GM08714 (cell line): ENCODE results near the gene MID1.

ENCODE experiments used
- H3K4me3 ChIP-seq: fragments of 200-500 bp; sonication (Bioruptor generic); 2 replicates; pipeline ENCODE4 v1.5.1; 2014; ENCODE audit warnings: mild to moderate bottlenecking, low read length, inconsistent platforms
- ZNF274 ChIP-seq: IDR thresholded peaks from 2 replicates; pipeline ENCODE4 v1.6.1; 2012; ENCODE audit warnings: mild to moderate bottlenecking, low read depth, low read length

The MID1 gene

GRCh38 chrX:10514891-10515290 is 105.5 kb downstream of the MID1 start:
- TF ChIP-seq ZNF274, result no peak
- no peak overlapping the region for H3K4me3 ChIP-seq

- no peak overlapping the region for H3K4me3 ChIP-seq
- no peak for TF ChIP-seq ZNF274
Measured at GRCh38 chrX:10513974-10514373, 106.4 kb downstream of the MID1 start.

- TF ChIP-seq ZNF274, result no peak
- no peak overlapping the region for H3K4me3 ChIP-seq
Measured at GRCh38 chrX:10512741-10513140, 107.6 kb downstream of the MID1 start.

GRCh38 chrX:10512258-10512657 is 108.1 kb downstream of the MID1 start:
- no peak for TF ChIP-seq ZNF274
- H3K4me3 ChIP-seq, result no peak overlapping the region

GRCh38 chrX:10509397-10509796 is 111.0 kb downstream of the MID1 start:
- H3K4me3 ChIP-seq, result no peak overlapping the region
- no peak for TF ChIP-seq ZNF274

GRCh38 chrX:10508891-10509290 is 111.5 kb downstream of the MID1 start:
- no peak for TF ChIP-seq ZNF274

GRCh38 chrX:10507876-10508275 is 112.5 kb downstream of the MID1 start:
- TF ChIP-seq ZNF274, result no peak
- no peak overlapping the region for H3K4me3 ChIP-seq

More at GRCh38 chrX:10508891-10509290, 111.5 kb downstream of the MID1 start:
- H3K4me3 ChIP-seq, result no peak overlapping the region

GRCh38 chrX:10507181-10507580 is 113.2 kb downstream of the MID1 start:
- TF ChIP-seq ZNF274, result no peak
- no peak overlapping the region for H3K4me3 ChIP-seq

GRCh38 chrX:10506781-10507180 is 113.6 kb downstream of the MID1 start:
- H3K4me3 ChIP-seq, result no peak overlapping the region
- no peak for TF ChIP-seq ZNF274

- no peak overlapping the region for H3K4me3 ChIP-seq
- no peak for TF ChIP-seq ZNF274
Measured at GRCh38 chrX:10505726-10506125, 114.7 kb downstream of the MID1 start.

GRCh38 chrX:10502961-10503360 is 117.4 kb downstream of the MID1 start:
- TF ChIP-seq ZNF274, result no peak
- H3K4me3 ChIP-seq, result no peak overlapping the region

- TF ChIP-seq ZNF274, result no peak
- H3K4me3 ChIP-seq, result no peak overlapping the region
Measured at GRCh38 chrX:10501611-10502010, 118.8 kb downstream of the MID1 start.

- TF ChIP-seq ZNF274, result no peak
- H3K4me3 ChIP-seq, result no peak overlapping the region
Measured at GRCh38 chrX:10496345-10496965, 123.9 kb downstream of the MID1 start.

GRCh38 chrX:10495677-10496076 is 124.7 kb downstream of the MID1 start:
- H3K4me3 ChIP-seq, result no peak overlapping the region
- TF ChIP-seq ZNF274, result no peak

GRCh38 chrX:10492250-10492649 is 128.1 kb downstream of the MID1 start:
- TF ChIP-seq ZNF274, result no peak
- no peak overlapping the region for H3K4me3 ChIP-seq

GRCh38 chrX:10486373-10486772 is 134.0 kb downstream of the MID1 start:
- no peak for TF ChIP-seq ZNF274
- H3K4me3 ChIP-seq, result no peak overlapping the region
